Vagina (tissue), 2 donors: Measurements from ENCODE around the gene HLA-DMA.

ENCODE experiments used
- POLR2A ChIP-seq, 2 donors: fragments of 450-650 bp; IDR thresholded peaks; one replicate each; pipeline ENCODE4 v1.6.1; 2017; ENCODE audit warnings: antibody characterized with exemption in 2 of 2, mild to moderate bottlenecking in 2 of 2, moderate library complexity in 2 of 2
- POLR2AphosphoS5 ChIP-seq, 2 donors: sonication (generic); formaldehyde crosslinking; IDR thresholded peaks; one replicate each; pipeline ENCODE4 v1.9.0; 2017; ENCODE audit warnings: antibody characterized with exemption in 2 of 2, mild to moderate bottlenecking in 2 of 2, low read depth in 1 of 2; ENCODE audit not compliant: insufficient read depth in 1 of 2
- TF ChIP-seq, protein P1 (sequence below), 3 experiments: fragments of 450-650 bp in 2 of 3; fragments of 200-600 bp in 1 of 3; sonication (generic) in 1 of 3; IDR thresholded peaks; one replicate each; pipeline ENCODE4 v1.5.1; 2017 to 2019; ENCODE audit warnings: antibody characterized with exemption in 3 of 3, mild to moderate bottlenecking in 2 of 3, moderate library complexity in 2 of 3

DNA sequence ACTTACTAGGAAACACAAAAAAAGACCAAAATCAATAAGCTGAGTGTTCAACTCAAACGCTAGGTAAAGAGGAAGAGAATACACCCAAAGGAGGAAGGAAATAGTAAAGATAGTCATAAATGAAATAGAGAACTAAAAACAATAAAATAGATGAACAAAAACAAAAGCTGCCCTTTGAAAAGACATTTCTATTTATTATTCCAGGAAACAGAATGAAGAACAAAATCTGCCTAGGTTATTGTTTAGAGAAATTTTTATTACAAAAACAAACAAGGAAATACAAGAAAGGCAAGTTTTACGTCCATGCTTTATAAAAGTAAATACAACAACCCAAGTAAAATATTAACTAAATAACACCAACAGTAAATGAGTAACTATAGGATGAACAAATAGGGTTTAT is 32.2 kb downstream of the HLA-DMA start:
- TF ChIP-seq POLR2A (IDR thresholded peaks at IDR 0.05) (no peak), POLR2AphosphoS5 (IDR thresholded peaks at IDR 0.05; ENCODE audit: insufficient read depth in 1 of 2, low read depth in 1 of 2) (no peak)
- TF ChIP-seq, protein P1, sequence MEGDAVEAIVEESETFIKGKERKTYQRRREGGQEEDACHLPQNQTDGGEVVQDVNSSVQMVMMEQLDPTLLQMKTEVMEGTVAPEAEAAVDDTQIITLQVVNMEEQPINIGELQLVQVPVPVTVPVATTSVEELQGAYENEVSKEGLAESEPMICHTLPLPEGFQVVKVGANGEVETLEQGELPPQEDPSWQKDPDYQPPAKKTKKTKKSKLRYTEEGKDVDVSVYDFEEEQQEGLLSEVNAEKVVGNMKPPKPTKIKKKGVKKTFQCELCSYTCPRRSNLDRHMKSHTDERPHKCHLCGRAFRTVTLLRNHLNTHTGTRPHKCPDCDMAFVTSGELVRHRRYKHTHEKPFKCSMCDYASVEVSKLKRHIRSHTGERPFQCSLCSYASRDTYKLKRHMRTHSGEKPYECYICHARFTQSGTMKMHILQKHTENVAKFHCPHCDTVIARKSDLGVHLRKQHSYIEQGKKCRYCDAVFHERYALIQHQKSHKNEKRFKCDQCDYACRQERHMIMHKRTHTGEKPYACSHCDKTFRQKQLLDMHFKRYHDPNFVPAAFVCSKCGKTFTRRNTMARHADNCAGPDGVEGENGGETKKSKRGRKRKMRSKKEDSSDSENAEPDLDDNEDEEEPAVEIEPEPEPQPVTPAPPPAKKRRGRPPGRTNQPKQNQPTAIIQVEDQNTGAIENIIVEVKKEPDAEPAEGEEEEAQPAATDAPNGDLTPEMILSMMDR (IDR thresholded peaks at IDR 0.05), result no peak
